GM12878 (cell line): Measurements from ENCODE around the gene TOX2.

Experiments
- FOXM1 ChIP-seq: IDR thresholded peaks from 2 replicates; pipeline ENCODE4 v1.6.1; 2012; ENCODE audit warnings: low read depth, mild to moderate bottlenecking, inconsistent platforms, low read length, moderate library complexity
- POLR2AphosphoS2 ChIP-seq: IDR thresholded peaks from 2 replicates; pipeline ENCODE4 v1.6.1; 2011; ENCODE audit warnings: low read depth, mild to moderate bottlenecking, low read length, improper control_type of control experiment, moderate library complexity
- TCF12 ChIP-seq: IDR thresholded peaks from 2 replicates; pipeline ENCODE4 v1.6.1; 2011; ENCODE audit warnings: low read depth, mild to moderate bottlenecking, low read length
- TF ChIP-seq, protein P1 (sequence below), 3 experiments: IDR thresholded peaks in 2 of 3; conservative IDR thresholded peaks in 1 of 3; 2 replicates each; pipeline ENCODE4 v1.5.1; 2011; ENCODE audit warnings: low read depth in 3 of 3, low read length in 3 of 3, mild to moderate bottlenecking in 3 of 3, control low read depth in 2 of 3, moderate library complexity in 2 of 3, inconsistent platforms in 1 of 3, mixed read lengths in 1 of 3; ENCODE audit not compliant: control insufficient read depth in 2 of 3, insufficient read depth in 1 of 3; ENCODE audit errors: extremely low read depth in 1 of 3

DNA sequence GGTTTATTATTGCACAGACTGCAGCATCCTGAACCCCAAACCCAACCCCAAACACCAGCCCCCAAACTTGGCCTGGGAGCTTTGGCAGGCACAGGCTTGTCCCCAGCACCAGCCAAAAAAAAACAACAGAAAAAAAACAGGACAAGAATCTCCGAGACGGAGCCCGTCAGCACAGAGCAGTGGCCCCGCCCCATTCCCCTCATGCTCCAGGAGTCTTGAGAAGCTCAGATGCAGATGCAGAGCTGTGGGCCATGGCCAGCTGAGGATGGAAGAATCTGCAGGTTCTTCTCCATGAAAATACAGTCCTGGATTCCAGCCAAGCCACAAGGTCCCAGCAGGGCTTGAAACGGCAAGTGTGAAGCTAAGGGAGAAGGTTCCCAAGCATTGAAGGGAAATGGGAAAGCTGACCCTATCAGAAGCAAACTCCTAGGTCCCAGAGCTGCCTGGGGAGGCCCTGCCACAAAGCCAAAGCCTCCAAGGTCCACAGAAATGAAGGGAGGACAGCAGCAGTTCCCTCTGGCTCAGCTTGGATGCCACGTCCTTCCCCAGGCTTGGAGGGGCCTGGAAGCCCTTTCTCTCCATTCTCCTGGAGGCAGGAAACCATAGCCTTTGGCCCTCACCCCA, 197.2 kb downstream of the TOX2 start:
- no peak for TF ChIP-seq TCF12
- TF ChIP-seq, protein P1, sequence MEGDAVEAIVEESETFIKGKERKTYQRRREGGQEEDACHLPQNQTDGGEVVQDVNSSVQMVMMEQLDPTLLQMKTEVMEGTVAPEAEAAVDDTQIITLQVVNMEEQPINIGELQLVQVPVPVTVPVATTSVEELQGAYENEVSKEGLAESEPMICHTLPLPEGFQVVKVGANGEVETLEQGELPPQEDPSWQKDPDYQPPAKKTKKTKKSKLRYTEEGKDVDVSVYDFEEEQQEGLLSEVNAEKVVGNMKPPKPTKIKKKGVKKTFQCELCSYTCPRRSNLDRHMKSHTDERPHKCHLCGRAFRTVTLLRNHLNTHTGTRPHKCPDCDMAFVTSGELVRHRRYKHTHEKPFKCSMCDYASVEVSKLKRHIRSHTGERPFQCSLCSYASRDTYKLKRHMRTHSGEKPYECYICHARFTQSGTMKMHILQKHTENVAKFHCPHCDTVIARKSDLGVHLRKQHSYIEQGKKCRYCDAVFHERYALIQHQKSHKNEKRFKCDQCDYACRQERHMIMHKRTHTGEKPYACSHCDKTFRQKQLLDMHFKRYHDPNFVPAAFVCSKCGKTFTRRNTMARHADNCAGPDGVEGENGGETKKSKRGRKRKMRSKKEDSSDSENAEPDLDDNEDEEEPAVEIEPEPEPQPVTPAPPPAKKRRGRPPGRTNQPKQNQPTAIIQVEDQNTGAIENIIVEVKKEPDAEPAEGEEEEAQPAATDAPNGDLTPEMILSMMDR (IDR thresholded peaks at IDR 0.05 in 2 of 3, conservative IDR thresholded peaks at IDR 0.05 in 1 of 3; ENCODE audit: control insufficient read depth in 2 of 3, extremely low read depth in 1 of 3, insufficient read depth in 1 of 3, low read depth in 3 of 3, low read length in 3 of 3): no peak
- no peak for TF ChIP-seq POLR2AphosphoS2
- TF ChIP-seq FOXM1: no peak
